GM18507 (cell line): ENCODE data around the gene XRCC4.

Experiments used
- DNase-seq: peaks from one replicate; pipeline ENCODE4 v3.0.0; 2011; ENCODE audit warnings: low read depth; ENCODE audit not compliant: insufficient read length; ENCODE audit errors: extremely low spot score
- FAIRE-seq: peaks from 2 replicates; lab custom pipeline; 2011; peaks lifted over from hg19 to GRCh38; lab: Jason Lieb, UNC

Gene XRCC4

DNA sequence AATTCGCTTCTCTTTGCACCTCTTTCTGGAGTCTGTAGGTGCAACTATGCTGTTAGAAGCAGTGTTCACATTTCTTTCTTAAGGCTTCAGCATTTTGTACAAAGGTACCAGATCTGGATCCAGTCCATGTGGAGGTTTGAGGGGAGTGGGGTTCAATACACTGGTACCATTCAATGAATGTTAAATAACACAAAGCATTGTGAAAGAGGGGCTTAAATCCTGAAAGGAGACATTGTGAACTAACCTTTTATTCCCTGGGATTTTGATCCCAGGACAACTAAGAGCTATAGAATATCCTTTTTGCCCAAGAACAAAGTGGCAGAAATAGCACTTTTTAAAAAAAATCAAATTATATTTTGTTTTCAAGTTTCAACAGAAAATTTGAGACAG is 286.5 kb downstream of the XRCC4 start:
- DNase-seq (no peak), FAIRE-seq (no peak)

DNA sequence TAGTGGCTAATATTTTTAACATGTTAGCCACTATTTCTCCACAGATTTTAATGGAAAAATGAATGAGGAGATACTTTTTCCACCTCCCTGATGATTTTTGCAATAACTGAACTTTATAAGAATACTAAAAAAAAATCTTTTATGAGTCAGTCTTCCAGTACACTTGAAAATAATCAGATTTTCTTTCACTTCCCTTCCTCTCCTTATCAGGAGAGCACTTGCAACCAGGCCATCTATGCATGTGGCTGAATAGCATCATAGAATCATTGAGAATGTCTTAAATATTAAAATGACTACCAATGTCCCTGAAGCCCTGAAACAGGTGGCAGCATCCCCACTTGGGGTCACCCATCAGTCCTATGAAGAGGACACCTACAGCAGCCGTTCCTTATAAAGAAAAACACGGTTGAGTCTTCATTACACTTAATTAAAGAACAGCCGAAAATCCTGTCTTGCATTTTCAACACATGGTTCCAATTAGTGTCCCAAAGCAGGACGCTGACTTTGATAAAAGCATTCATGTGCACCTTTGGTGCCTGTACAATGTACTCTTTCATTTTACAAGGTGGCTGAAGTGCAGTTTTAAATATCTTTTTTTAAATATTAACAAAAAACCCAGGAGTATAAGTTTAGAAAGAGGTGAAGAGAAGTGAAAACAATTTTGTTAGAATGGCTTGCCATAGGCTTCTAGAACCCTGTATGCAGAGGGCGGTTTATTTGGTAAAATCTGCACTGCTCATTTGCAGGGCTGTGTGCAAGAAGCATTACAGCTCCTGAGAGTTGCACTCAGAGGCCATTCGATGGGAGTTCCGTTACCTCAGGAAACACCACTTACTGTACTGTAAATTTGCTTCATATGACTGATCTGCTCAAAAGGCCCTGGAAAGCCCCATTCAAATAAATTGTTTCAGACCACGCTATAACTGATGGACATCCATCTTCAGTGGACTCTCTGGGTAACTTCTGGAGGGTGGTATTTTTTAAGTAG is 287.3 kb downstream of the XRCC4 start:
- peak; percentile 79 for FAIRE-seq
- no peak for DNase-seq

DNA sequence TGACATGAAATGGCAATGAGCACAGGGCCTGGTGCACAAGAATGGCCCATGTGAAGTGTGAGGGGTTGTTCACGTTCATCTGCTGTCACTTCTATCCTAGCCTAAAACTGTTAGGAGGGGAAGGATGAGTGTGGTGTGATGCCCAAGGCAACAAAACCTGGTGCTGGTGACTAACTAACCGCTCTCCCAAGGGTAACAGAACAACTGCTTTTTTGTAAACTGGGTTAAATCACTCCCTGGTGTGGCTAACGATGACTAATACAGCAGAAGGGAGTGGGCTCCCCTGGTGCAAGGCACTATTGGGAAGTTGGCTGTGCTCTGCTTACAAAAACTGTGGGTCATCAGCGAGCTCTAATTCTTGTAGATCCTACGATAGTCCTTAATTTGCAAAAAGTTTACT is 291.0 kb downstream of the XRCC4 start:
- FAIRE-seq (peak; percentile 70), DNase-seq (no peak)

DNA sequence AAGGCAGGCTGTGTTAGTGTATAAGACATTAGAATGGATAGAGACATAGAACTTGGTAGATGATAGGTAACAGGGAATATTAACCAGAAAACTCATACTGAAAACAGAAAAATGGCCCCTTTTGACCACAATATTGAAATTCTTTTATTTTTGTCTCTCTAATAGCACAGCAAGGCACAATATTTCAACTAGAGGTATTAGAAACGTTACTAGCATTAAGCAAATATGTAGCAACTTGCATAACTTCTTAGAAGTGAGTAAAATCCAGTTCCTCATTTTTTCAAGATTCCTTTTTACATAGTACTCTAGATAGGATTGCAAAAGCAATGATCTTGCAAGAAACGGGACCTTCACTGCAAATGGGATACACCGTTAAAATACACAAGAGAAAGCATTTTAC is 291.5 kb downstream of the XRCC4 start:
- no peak for DNase-seq
- peak; percentile 75 for FAIRE-seq

DNA sequence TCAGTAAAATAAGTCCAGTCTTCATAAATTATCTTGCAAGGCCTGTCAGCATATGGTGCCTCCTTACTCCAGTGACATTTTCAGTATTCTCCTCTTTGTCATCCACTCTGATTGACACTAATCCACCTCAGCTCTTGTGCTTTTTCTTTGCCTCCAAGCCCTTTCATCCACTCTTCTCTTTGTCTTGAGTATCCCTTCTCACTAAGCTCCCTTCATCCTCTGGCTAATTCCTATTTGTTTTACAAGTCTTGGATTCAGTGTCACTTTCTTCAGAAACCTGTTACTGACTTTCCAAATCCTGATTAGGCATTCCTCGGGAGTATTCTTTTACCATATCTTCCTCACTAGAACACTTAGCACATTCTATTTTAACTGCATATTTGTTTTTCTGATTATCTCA is 293.6 kb downstream of the XRCC4 start:
- FAIRE-seq (peak; percentile 12), DNase-seq (no peak)

DNA sequence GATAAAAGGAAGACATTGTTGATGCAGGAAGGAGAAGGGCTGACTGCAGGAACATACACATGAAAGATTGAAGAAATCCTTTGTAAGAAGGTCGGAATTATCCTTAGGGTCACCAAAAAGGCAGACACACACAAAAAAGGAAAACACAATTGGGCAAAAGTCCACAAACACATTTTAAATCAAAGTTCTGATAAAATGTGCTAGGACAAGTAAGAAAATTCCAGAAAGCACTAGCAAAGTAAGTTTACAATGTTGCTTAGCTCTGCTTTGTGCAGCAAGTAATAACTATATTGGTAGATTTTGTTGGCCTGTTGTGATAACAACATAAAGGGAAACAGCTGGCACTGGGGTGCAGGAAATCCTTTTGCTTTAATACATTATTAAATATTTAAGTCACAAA is 294.4 kb downstream of the XRCC4 start:
- FAIRE-seq (no peak), DNase-seq (no peak)

DNA sequence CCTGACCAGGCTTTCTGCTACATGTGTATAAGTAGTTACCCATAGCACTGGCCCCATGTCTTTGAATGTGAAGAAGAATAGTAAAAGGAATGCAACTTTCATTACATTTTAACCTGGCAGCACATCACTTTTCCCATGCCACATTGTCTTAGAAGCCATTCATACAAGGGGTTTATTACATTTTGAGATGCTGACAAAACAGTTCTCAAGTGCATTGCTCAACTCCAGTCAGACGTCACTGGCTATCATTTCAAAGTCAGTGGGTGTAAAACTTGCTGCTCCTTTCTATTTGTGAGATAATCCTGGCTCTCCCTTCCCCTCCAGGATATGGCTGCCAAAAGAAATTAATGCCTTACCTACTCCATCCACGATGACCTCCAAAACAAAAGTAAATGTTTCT is 297.2 kb downstream of the XRCC4 start:
- DNase-seq: no peak
- no peak for FAIRE-seq

DNA sequence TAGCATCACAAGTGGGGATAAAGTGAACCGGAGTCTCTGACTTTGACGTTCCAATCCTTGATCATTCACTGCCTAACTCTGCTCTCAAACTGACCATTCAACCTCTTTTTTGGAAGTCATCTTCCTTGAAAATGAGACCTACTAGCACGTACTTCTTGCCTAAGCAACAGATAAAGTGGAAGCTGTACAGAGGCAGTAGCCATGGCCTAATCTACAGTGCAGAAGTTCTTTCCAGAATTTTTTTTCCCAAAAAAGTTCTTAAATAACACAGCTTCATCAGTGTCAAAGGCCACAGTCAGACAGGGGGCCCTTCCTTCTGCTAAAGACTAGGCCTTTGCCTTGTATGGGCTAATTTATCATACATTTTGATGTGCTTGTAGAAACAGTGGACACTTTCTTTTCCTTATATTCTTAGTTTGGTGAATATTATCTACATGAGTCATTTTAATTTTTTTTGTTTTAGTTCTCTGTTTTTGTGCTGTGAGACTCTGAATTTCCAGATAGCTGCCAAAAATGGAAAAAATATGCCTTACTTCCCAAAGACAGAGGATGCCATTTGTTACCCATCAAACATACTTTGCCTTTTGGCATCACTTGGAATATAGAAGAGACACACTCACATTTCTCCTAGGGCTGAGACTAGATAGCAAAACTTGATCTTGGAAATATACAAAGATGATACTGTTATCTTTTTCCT is 297.9 kb downstream of the XRCC4 start:
- no peak for FAIRE-seq
- no peak for DNase-seq

DNA sequence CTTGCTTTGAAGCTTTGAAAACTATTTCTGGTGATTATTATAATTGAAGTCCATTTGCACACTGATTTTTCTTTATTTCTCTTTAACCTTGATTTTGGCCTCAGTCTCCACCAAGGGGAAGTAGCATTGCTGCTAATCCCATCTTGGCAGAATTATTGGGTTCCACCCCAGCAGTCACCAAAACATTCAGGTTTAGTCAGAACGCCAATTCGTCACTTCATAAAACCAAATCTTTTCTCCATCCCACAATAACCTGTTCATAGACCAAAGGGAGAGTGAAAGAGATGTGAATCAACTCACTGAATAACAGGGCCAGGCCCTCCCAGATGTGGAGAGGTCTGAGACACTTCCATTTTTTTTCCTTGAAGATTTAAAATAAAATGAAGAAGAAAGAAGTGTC is 299.1 kb downstream of the XRCC4 start:
- FAIRE-seq: no peak

DNA sequence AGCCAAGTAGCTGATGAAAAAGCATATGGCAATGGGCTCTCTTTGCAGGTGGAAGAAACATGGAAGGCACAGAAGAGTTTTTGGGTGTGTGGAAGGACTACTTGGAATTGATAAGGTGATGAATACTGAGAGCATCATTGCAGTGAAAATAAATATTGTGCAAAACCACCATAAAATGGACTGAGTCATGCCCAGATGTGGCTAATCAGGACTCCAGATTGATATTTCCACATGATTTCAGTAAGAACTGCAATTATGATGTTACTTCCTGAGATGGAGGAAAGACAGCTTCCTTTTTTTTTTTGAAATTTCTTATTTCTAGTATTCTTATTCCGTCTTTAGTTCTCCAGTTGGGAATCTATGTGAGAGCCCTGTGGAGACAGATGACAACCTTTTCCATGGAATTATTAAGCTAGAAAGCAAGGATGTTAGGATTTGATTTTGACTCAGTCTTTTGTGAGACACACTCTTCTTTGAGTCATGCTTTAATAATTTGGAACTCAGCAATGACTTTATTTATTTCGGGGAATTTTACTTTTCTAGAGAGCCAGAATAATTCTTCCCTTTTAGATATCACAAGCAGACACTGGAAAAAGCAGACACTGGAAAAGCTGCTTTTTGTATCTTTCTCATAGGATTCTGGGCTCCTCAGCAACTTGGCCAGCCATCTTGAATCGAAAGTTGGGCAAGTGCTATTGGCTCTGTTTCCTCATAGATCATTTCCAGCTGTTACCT is 300.0 kb downstream of the XRCC4 start:
- DNase-seq: no peak
- no peak for FAIRE-seq

More for the DNA sequence above, 299.1 kb downstream of the XRCC4 start:
- DNase-seq: no peak

DNA sequence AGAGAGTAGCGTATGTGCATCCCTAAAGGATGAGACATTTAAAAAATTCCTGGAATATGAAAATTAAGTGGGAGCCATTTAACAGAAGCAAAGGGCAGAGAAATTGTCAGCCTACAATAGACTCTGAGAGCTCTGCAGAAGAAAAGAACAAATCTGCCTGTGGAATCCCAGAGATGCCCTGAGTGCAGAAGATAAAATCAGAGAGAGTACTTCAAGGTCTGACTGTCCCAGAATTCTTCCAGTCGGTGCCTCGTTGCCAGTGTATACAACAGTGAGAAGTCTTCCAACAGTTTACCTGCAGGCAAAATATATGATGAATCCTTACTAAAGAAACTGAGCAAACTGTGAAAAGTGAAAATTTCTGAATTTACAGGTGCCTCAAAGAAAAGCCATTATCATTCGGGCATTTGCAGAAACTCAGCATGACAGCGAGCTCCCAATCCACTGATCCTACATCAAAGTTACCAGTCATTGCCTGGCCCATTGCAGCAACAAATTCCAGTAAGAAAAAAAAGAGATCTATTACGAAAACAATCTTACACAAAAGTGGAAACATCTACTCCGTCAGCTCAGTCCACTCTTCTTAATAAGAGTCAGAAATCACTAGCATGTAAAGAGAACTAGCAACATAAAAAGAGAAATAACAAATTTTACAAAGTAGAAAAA is 301.4 kb downstream of the XRCC4 start:
- no peak for FAIRE-seq
- no peak for DNase-seq

DNA sequence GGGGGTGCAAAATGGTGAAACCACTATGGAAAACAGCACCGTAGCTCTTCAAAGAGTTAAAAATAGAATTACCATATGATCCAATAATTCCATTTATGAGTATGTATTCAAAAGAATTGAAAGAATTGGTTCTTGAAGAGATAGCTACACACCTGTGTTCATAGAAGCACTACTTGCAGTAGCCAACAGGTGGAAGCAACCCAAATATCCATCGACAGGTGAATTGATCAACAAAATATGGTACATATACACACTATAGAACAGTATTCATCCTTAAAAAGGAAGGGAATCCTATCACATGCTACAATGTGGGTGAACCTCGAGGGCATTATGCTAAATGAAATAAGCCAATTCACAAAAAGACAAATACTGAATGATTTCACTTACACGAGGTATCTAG is 308.5 kb downstream of the XRCC4 start:
- no peak for DNase-seq
- FAIRE-seq: no peak

DNA sequence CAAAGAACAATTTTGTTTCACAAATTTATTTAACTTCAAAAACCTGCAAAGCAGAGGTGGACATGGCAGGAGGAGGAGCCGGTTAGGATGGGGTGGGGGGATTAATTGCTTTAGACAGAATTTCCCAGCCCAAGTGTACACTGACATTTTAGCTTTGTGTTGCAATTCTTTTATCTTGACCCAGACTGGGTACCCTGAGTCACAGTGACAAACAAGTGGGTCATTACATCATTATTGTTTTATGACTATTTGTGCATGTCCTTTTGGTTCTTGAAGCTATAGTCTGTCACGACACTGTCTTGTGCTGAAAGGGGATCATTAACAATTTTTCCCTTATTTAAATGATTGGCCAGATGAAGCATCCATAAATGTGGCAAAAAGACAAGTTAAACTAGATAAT is 309.7 kb downstream of the XRCC4 start:
- no peak for FAIRE-seq
- no peak for DNase-seq

DNA sequence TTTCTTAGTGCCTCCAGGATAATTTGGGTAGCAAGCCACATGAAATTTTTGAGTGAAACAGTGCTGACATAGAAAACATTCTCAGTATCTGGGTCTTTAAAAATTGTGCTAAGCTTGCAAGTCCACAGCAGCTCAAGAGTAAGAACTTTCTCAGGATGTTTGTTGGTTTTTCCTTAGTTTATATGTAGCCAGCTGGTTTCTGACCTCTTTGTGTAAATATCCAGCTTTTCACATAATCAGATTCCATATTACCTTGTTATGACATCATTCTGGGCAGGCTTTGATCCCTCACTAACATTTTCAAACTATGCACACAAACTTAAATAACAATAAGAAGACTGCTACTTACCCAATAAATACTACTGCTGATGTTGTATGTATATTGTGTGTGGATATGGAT is 311.3 kb downstream of the XRCC4 start:
- FAIRE-seq (no peak), DNase-seq (no peak)

DNA sequence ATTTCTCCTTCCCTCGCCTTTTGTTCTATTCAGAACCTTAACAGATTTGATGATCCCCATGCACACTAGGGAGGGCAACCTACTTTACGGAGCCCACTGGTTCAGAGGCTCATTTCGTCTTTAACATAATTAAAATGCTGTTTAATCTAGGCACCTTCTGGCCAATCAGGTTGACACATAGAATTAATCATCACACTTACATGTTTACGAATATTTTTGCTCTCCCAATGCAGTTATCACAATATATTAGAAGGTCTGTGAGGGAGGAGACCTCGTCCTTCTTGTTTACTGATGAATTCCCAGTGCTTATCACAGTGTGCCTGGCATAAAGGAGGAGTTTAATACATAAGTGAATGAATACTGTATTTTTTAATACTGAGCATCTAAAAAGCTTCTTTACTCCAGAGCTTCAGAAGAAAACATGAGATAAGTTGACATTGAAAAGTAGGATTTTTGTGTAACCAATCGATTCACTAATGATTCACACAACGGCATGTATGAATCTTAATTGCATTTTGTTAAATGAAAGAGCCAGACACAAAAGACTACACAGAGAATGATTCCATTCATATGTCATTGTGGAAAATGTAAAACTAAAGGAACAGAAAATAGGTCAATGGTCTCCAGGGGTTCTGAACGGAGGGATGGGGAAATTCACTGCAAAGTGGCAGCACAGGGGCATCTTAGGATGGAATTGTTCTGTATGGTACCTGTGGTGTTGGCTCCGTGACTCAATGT is 315.6 kb downstream of the XRCC4 start:
- DNase-seq (no peak), FAIRE-seq (peak; percentile 12)

DNA sequence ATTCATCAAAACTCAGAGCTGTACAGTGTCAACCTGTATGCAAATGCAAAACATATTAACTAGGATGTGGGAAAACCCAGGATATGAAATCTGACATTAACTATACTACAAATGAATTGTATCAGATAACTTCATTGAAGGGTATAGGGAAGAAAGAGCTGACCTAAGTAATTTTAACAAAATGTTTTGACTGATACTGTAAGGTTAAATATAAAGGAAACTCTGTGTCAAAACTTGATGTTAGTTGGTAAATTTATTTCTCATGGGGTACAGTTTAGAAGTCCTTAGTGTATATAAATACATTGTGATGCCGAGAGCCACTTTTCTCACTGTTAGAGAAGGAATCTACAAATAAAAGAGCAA is 316.1 kb downstream of the XRCC4 start:
- FAIRE-seq (no peak), DNase-seq (no peak)

DNA sequence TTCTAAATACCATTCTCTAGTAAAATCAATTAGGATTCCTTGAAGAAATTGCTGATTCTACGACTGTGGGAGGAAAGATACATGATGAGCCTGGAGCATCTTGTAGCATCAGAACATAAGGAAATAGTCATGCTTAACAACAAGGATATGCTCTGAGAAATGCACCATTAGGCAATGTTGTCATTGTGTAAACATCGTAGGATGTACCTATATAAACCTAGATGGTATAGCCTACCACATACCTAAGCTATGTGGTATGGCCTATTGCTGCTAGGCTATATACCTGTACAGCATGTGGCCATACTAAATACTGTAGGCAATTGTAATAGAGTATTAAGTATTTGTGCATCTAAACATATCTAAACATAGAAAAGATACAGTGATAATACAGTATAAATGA is 316.8 kb downstream of the XRCC4 start:
- DNase-seq (no peak), FAIRE-seq (no peak)

DNA sequence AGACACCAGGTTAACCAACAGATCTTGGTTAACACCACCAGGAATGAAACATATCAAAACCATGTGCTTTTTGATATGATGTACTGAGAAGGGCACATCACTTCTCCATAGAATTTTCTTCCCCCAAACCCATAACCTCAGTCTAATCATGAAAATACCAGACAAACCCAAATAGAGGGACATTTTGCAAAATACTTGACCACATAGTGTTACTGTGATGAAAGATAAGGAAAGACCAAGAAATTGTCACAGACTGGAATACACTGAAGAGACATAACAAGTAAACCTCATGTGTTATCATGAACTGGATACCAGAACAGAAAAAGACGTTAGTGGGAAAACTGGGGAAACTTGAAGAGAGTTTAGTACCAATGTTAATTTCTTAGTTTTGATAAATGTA is 319.3 kb downstream of the XRCC4 start:
- no peak for FAIRE-seq
- DNase-seq: no peak

DNA sequence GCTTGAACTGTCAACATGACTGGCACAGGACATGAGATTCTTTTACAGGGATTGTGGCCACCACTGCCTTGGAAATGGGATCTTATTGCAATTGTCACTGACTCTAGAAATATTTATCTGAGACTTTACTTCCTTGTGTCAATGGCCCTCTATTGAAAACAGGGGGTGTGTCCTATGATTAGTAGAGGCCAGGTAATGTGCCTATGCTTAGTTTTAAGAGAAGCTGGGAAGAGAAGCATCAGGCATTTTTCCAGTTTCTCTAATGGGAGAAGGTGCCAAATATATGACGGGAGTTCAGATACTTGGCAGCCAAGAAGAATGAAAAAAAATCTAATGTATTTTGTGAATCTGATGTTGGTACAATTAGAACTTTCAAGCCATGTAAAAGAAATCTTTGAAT is 320.3 kb downstream of the XRCC4 start:
- no peak for FAIRE-seq

More for the DNA sequence above, 320.3 kb downstream of the XRCC4 start:
- no peak for DNase-seq
